ENCODE results near the gene GALNT4. TPM values are rescaled to one million over a fixed set of nuclear protein-coding genes. Genes with fewer than 3 reads are reported as not detected.

Gene GALNT4
- 24.9 and 25.5 TPM in 2 replicates for total RNA-seq

GRCh38 chr12:89524541-89525304 is at the start of gene GALNT4:
Gene GALNT4, minus strand, starts transcription at chr12:89524796. Its CDS starts 247 bp downstream, at chr12:89524549.

GRCh38 chr12:89525824-89526770 is 1.5 kb upstream of the GALNT4 start, which contains the start of gene POC1B:
Gene POC1B, minus strand, starts transcription at chr12:89526047. Its CDS starts 152 bp downstream, at chr12:89525895.

Small RNA genes within 50 kb of the gene (small RNA-seq; reads per million reads assigned to genes)
- gene AC025034.2 (not detected), gene POC1B-GALNT4 (not detected)

Other genes starting within 250 kb of the GALNT4 start
- 275 and 473 TPM in 2 replicates for gene DUSP6, start 172.3 kb downstream of the GALNT4 start, total RNA-seq
- 20.3 and 29.9 TPM in 2 replicates for gene POC1B, start 1.3 kb upstream of the GALNT4 start, total RNA-seq
- gene ATP2B1, start 184.0 kb upstream of the GALNT4 start, total RNA-seq: 28.1 and 41.5 TPM in 2 replicates

Data from vein endothelial cell (primary cell).